ENCODE data around the gene HAS3.
"Not testable (repeated sequence)": the region's sequence is repeated elsewhere in the genome, so short reads cannot be mapped to it uniquely, and the experiment has no call there.

Gene HAS3

GRCh38 chr16:69118994-69119393 is 13.5 kb downstream of the HAS3 start:
- no peak for DNase-seq

- no peak for DNase-seq
Measured at GRCh38 chr16:69119536-69119935, 14.1 kb downstream of the HAS3 start.

GRCh38 chr16:69120096-69120664 is 14.7 kb downstream of the HAS3 start:
- no peak for DNase-seq

GRCh38 chr16:69123910-69124309 is 18.5 kb downstream of the HAS3 start:
- DNase-seq, result peak; percentile 32

GRCh38 chr16:69124406-69124805 is 19.0 kb downstream of the HAS3 start:
- DNase-seq, result not testable (repeated sequence)

- DNase-seq, result not testable (repeated sequence)
Measured at GRCh38 chr16:69124961-69125360, 19.5 kb downstream of the HAS3 start.

- no peak for DNase-seq
Measured at GRCh38 chr16:69126221-69126620, 20.8 kb downstream of the HAS3 start.

- not testable (repeated sequence) for DNase-seq
Measured at GRCh38 chr16:69126801-69127200, 21.3 kb downstream of the HAS3 start.

GRCh38 chr16:69127966-69128510 is 22.6 kb downstream of the HAS3 start:
- DNase-seq, result no peak

- no peak for DNase-seq
Measured at GRCh38 chr16:69130461-69130860, 25.0 kb downstream of the HAS3 start.

GRCh38 chr16:69131167-69131838 is 25.9 kb downstream of the HAS3 start:
- DNase-seq, result peak; percentile 21

- DNase-seq, result peak; percentile 14
Measured at GRCh38 chr16:69131839-69132423, 26.5 kb downstream of the HAS3 start.

- peak; percentile 5 for DNase-seq
Measured at GRCh38 chr16:69132424-69133252, 27.2 kb downstream of the HAS3 start, which contains the start of the genes CHTF8 and UTP4. Gene CHTF8 (minus strand): TSS chr16:69132588. CDS start chr16:69121458, 11,130 bp downstream. Gene UTP4 (plus strand): TSS chr16:69132649. CDS start chr16:69133460, 811 bp downstream.

GRCh38 chr16:69133373-69133954 is 28.0 kb downstream of the HAS3 start:
- DNase-seq, result no peak

GRCh38 chr16:69138608-69139007 is 33.2 kb downstream of the HAS3 start:
- no peak for DNase-seq

GRCh38 chr16:69139464-69139863 is 34.0 kb downstream of the HAS3 start:
- not testable (repeated sequence) for DNase-seq

GRCh38 chr16:69141014-69141413 is 35.6 kb downstream of the HAS3 start:
- DNase-seq, result no peak

GRCh38 chr16:69141936-69142335 is 36.5 kb downstream of the HAS3 start:
- DNase-seq, result no peak

- DNase-seq, result no peak
Measured at GRCh38 chr16:69143116-69143515, 37.7 kb downstream of the HAS3 start.

- DNase-seq, result no peak
Measured at GRCh38 chr16:69145658-69146057, 40.2 kb downstream of the HAS3 start.

- not testable (repeated sequence) for DNase-seq
Measured at GRCh38 chr16:69149621-69150020, 44.2 kb downstream of the HAS3 start.

GRCh38 chr16:69150146-69150865 is 44.9 kb downstream of the HAS3 start:
- peak; percentile 25 for DNase-seq
